Stimulated activated CD8-positive, alpha-beta memory T cell treated with anti-CD3 and anti-CD28 coated beads, Interleukin-7, amount 100 ng/mL, for 24 hours (primary cell): ENCODE results near the gene IER5L.
"Not testable (repeated sequence)": the region's sequence is repeated elsewhere in the genome, so short reads cannot be mapped to it uniquely, and the experiment has no call there.

ENCODE experiments used
- DNase-seq: peaks from one replicate; pipeline ENCODE4 v3.0.0-alpha.2; 2020; ENCODE audit warnings: low read depth

IER5L gene

DNA sequence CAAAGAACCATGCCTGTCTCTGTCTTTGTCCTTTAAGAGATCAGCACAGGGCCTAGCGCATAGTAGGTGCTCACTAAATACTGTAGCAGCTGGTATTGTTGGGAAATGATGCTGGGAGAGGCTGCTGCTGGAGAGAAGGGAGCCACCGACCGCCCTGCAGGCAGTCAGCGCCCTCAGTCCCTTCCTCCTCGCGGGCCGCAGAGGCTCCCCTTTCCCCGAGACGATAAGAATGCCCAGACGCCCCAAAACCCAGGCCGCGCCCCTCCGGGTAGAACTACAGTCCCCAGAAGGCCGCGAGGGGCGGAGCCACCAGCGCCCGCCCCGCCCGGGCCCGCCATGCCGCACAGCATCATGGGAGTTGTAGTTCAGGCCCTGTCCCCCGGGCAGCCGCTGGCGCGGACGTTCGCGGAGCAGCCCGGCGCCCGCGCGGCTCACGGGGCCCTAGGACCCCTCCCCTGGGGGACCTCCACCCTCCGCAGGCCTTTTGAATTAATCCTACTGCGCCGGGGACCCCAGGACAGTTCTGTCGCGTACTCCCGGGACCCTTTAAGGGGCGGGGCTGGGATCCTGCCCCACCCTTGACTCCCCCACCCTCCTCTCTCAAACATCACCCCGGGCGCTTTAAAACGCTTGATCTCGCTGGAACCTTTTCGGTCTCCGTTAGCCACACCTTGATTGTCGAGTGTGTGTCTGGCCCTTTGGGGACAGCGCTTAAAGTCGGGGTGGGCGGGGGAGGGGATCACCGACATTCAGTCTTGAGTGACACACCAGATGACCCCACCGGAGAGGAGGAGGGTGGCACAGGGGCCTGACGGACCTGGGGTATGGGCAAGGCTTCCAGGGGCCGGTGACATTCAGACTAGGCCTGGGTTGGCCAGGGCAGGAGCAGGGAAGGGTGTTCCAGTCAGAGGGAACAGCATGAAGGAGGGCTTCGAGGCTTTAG lies 24.8 kb upstream of the IER5L start:
- peak; percentile 78 for DNase-seq

DNA sequence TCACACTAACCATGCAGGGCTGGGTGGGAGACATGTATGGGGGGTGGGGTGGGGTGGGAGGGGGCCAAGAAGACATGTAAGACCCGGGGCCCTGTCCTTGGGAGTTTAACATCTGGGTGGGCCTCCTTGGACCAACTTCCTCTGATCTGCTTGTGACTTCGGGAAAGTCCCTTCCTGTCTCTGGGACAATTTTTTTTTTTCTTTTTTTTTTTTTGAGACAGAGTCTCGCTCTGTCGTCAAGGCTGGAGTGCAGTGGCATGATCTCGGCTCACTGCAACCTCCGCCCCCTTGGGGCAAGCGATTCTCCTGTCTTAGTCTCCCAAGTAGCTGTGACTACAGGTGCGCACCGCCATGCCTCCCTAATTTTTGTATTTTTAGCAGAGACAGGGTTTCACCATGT lies 23.8 kb upstream of the IER5L start:
- no peak for DNase-seq

DNA sequence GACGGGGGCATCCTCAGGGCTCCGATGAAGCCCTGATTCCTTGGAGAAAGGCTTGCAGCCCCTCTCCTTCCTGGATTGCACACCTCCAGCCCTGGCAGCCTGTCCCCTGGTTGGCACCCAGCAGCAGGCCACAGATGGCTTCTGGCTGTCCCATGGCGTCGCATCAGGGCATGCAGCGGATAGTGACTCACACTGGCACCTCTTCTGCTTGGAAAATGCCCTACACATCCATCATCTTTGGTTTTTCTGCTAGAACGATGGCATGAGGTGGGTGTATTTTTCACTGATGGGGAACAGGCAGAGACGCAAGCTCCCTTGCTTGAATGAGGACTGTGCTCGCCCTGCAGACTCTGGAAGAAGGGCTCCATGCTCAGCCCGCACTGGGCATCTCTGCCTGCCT lies 23.2 kb upstream of the IER5L start:
- no peak for DNase-seq

DNA sequence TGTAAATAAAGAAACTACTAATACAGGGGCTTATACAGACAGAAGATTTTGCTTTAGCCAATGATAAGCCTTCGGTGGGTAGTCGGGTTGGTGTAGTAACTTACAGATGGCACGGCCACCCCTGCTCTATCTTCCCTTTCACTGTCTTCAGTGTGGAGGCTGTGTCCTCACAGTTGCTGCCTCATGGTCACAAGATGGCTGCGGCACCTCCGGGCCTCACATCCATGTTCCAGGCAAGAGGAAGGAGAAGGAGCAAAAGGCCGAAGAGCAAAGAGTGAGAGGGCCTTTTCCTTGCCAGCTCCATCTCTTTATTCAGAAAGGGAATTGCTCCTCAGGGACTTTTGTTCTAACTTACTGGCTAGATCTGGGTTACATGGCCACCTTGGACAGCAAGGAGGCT lies 22.2 kb upstream of the IER5L start:
- DNase-seq = no peak

DNA sequence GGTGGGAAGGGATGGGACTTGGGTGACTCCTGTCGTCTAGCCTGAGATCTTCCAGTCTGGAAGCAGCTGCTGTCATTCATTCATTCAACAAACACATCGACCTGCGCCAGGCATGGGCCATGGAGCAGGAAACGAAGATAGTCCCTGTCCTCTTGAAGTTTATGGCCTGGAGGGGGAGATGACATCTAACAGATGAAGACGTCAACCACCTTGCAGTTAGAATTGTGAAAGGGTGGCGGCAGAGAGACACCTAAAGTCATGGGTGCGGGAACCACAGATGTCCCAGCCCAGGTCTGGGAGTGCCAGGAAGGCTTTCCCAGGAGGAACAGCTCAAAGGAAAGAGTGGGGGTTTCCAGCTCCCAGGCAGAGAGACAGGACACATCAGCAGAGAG lies 21.0 kb upstream of the IER5L start:
- DNase-seq = no peak

DNA sequence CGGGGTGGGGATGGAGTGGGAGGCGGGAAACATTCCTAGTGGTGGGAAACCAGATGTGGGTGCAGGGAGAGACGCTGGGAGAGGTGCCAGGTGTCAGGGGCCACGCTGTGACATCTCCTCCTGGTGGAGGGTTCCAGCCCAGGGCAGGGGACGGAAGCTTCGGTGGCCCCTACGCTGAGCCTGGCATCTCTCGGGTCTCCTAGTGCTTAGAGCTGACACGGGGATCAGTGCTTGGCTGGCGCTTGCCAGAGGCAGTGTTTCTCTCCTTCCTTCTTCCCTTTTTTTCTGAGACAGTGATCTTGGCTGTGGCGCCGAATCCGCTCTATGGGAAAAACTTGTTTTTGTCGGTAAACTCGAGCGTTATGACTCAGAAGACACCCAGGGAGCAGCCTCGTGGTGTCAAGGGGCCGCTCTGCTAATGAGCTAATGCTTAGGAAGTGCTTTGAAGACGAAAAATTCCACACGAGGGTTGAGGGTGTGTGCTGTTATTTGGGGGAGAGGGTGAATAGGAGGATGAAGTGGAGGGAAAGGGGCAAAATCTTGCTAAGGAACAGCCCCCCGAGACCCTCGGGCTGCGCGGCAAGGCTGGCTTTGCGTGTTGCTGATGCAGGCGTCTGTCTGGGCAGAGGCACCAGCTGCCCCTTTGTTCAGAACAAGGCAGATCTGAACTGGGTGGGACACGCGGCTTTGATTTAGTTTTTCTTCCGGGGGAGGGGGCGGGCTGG lies 20.4 kb upstream of the IER5L start:
- no peak for DNase-seq

DNA sequence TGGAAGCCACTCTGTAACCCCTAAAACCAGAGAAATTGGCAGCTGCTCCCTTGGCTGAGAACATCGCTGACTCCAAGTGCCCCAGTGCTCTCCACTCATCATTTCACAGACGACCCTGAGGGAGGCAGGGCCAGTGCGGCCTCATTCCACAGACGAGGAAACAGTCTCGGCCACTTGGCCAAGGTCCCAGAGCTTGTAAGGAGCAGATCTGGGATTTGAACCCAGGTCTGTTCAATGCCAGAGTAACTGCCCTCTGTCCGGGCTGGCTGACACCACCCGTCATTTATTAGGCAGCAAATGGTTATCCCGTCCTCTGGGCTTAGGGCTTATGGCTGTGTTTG lies 19.9 kb upstream of the IER5L start:
- DNase-seq = no peak

DNA sequence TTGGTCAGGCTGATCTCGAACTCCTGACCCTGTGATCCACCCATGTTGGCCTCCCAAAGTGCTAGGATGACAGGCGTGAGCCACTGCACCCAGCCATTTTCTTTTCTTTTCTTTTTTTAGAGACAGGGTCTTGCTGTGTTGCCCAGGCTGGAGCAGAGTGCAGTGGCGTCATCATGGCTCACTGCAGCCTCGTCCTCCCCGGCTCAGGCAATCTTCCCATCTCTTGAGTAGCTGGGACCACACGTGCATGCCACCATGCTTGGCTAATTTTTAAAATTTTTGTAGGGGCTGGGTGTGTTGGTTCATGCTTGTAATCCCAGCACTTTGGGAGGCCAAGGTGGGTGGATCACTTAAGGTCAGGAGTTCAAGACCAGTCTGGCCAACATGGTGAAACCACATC lies 19.0 kb upstream of the IER5L start:
- not testable (repeated sequence) for DNase-seq

DNA sequence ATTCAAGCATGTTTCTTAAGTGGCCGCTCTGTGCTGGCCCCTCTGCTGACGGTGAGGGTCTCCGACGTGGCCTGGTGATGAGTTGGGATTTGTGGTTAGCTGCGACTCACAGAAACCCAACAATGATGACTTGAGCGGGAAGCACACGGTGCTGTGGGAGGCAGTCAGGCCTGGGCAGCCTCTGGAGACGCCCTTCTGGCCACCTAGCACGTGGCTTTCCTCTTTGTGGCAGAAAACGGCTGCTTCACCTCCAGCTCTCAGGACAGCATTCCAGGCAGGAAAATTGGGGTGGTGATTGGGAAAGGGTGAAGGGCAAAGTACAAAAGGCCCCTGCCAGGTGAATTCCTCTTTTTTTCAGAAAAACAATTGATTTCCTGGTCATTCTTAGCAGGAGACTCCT lies 17.5 kb upstream of the IER5L start:
- DNase-seq = no peak

DNA sequence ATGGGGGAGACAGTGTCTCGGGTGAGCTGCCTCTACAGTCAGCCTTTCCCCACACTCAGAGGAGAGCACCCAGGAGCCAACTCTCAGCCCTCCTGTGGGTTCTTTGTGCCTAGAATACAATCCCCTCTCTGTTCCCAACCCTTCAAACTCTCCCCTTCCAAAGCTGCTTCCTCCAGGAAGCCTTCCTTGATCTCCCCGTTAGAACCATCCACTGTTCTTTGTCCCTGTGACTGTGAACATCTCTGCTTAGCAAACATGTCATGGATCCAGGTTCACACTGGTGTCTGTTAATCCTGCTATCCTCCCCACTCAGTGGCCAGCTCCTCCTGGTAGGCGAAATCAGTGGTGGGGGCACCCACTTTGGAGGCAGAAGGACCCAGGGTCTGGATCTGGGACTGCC lies 16.2 kb upstream of the IER5L start:
- DNase-seq = no peak

DNA sequence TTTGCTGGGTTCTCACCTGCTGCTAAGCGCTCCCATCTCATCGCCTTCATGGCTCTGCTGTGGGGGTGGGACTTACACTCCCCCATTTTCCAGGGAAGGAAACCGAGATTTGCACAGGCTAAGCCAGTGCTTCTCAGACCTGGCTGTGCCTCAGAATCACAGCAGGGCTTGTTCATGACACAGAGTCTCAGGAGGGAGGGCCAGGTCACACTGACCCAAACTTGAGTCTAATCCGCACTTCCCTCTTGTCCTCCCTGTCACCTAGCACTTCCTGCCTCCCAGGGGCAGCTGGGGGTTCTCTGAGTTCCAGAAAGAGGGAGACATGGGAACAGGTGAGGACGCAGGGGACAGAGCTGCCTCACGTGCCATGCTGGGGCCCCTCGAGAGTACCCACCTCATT lies 15.6 kb upstream of the IER5L start:
- no peak for DNase-seq

DNA sequence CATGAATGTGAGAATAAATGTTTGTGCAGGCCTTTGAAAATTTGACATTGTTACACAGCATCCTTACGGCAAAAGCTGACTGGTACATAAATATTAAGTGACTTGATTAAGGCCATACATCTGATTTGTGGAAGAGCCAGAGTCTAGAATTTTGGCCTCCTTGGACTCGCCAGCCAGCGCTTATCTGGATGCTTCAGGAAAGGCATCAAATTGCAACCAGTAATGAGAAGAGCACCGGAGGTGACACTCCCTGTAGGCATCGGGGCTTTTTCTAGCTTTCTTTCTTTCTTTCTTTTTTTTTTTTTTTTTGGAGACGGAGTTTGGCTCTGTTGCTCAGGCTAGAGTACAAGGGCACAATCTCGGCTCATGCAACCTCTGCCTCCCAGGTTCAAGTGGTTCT lies 13.2 kb upstream of the IER5L start:
- DNase-seq = no peak

DNA sequence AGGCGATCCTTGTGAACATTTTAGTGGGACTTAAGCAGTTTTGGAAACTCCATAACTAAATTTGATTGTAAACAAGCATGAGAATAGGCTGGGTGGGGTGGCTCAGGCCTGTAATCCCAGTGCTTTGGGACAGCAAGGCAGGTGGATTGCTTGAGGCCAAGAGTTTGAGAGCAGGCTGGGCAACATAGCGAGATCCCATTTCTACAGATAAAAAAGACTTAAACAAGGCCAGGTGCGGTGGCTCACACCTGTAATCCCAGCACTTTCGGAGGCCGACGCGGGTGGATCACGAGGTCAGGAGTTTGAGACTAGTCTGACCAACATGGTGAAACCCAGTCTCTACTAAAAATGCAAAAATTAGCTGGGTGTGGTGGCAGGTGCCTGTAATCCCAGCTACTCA lies 11.9 kb upstream of the IER5L start:
- not testable (repeated sequence) for DNase-seq

DNA sequence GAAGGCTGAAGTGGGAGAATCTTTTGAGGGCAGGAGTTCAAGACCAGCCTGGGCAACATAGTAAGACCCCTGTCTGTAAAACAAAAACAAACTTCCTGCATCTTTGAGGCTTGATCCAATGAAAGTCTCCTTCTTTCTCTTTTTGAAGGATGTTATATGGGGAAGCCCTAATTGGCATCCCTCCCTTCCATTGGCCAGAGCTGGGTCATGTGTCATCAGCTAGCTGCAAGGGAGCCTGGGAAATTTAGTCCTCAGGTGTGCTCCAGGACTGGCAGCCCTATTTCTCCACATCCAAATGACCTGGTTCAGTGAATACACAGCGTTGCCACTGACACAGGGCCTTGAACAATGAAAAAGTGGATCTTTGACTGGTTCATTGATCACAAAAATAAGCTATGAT lies 9.0 kb upstream of the IER5L start:
- DNase-seq = no peak

DNA sequence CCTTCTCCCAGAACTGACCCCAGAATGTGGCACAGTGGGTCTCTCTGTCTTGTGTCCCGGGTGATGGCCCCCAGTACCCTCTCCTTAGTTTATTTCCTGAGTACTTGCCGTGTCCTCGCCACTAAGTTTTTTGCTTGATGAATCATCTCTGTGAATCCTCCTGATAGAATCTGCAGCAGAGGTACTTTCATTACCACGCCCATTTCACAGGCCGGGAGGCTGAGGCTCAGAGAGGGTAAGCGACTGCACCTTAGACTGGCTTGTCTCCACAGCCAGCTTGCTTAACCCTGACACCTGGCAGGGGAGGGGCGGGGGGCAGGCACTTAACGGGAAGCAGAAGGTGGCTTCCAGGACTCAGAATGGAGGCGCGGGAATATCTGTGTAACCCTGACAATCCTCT lies 7.9 kb upstream of the IER5L start:
- DNase-seq = no peak

DNA sequence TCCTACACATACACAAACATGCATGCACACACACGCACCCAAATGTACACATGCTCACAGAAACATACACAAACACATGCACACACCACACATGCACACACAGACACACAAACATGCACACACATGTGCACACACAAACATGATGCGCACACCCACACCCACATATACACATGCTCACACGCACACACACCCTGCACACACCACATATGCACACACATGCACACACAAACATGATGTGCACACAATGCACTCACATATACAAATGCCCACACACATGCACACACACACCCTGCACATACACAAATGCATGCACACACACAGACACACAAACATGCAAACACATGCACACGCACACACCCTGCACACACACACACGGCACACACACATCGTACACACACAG lies 7.3 kb upstream of the IER5L start:
- no peak for DNase-seq

DNA sequence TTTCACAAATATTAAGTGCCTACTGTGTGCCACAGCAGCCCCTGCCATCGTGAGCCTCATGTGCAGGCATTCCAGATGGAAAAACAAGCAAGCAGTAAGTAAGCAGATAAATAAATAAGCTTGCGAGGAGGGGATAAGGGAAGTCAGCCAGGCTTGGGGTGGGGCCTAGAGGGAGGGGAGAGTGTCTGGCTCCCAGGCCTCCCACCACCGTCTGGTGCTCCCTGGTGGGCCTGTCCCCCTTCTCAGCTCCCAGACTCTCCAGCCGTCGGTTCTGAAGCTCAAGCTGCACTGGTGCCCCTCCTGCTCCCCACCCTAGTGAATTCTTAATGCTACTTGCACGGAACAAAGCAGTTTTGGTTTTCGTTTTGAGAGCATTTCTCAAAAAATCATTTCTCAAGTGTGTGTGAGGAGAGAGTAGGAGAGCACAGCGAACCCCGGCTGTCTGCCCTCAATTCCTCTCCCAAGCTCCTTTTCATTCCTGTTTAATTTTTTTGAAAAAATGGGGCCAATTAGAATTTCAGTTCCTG lies 6.6 kb upstream of the IER5L start:
- DNase-seq = no peak

DNA sequence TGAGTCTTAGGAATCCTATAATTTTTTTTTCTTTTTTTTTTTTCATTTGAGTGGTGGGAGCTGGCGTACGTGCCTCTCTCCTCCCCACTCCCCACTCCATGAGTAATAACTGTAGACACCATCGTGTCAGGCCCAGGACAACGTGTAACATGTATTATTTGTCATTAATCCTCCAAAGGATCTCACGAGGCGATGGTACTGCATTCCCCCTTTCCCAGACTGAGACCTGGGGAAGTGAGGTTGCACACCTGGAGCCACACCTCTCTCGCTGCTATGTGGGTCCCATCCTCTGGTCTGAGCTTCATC lies 6.1 kb upstream of the IER5L start:
- DNase-seq = no peak

DNA sequence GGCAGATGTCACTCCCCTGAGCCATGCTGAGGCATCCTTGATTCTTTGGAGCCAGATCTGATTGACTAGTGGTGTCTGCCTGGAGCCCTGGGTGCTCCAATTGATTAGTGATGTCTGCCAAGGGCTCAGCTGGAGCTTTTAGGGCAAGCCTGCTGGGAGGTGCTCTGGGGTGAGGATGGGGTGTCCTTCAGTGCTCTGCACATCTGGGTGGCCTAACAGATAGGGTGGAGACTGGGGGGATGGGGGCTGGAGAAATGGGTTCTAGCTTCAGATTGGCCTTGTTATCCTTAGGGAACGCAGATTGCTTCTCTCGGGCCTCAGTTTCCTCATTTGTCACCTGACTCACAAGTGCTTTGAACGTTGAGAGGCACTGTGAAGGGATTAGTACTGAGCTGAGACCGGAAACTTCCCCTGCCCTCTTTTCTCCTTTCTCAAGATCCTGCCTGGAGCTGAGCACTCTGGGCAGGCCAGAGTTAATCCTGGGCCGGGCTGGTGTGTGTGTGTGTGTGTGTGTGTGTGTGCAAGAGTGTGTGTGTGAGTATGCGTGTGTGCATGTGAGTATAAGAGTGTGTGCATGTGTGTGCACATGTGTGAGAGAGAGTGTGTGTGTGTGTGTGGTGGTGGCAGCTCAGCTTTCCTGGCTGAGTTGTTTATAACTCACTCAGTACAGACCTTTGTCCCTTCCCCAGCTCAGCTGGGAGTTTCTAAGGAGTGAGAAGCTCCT lies 5.6 kb upstream of the IER5L start:
- DNase-seq = no peak

DNA sequence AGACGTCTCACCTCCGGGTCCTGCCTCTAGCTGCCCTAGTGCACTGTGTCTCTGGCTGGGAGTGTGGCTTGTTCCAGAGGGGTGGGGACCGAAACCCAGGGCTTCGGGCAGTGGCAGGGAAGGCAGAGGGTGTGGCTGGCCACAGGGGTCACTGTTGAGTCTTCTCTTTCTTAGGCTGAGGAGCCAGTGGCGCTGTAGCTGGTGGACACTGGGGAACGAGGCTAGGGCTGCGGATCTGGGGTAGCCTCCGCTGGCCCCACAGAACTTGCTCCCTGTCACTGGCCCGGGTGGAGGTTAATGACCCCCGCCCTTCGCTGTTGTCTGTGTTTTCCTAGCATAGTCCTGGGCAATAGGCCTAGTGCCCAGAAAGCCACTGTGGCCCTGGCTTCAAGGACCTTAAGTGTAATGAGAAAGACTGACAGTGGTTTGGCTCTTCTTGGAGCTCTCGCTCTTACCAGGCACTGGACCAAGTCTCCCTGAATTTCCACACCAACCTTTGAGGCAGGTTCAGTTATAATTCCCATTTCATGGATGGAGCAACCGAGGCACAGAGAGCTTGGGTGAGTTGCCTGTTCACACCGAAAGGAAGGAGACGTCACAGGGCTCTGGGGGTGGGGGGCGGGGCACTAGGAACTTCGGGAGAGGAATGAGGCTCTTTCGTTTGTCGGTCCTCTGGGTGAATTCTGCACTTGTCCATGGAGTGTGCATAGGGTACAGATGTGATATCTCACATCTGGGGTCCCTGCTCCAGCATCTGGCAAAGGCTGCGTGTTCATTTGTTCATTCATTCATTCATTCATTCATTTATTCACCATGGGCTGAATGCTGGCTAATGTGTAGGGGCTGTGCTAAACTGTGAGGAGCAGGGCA lies 4.8 kb upstream of the IER5L start:
- DNase-seq = no peak

DNA sequence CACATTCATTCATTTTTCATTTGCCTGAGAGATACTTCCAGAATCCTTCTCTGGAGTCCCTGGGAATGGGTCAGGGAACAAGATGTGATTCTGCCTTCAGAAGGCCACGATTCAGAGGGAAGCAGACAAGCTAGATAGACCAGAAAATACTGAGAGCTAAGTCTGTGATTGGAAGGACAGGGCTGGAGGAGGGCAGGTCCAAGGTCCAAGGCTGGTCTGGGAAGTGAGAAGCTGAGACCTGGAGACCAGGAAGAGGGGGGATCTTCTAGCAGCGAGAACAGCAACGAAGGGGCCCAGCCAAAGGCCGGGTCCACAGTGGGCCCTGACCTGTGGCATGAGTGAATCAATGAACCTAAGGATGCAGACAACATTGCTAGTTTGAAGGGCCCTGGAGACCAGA lies 4.1 kb upstream of the IER5L start:
- DNase-seq = no peak

DNA sequence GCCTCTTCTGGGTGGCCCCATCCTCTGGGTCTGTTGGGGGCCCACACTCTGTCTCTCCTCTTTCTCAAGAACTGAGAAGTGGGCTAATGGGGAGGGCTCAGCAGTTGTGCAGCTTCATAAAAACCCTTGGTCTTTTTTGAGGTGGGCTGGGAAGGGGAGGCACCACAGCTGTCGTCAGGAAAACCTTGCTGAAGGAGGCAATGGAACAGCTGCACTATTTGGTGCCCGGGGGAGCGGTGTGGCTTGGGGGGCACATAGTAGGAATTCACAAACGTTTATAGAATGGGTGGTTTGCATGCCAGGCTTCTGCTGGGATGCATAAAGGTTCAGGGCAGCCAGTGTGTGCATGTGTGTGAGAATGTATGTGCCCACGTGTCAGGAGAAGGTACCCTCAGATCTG lies 3.2 kb upstream of the IER5L start:
- DNase-seq = no peak
